T-helper 2 cell treated with Interferon-gamma antibody and Interleukin-4, amounts not matched to agents 5 μg/mL and 100 μg/mL, for 36 hours (primary cell): ENCODE results near the gene MYG1.
A peak's percentile ranks its signal among the peaks of the same experiment; 100 is the strongest.
"Not testable (repeated sequence)": the region's sequence is repeated elsewhere in the genome, so short reads cannot be mapped to it uniquely, and the experiment has no call there.

Experiments
- DNase-seq: peaks from one replicate; pipeline ENCODE4 v3.0.0; 2021; ENCODE audit warnings: low spot score
- H3K27ac Mint-ChIP-seq: one replicate; pipeline ENCODE4 v1.8.0; 2021; ENCODE audit warnings: mild to moderate bottlenecking, mixed read lengths
- H3K27me3 Mint-ChIP-seq: one replicate; pipeline ENCODE4 v1.8.0; 2021; ENCODE audit warnings: low read depth, mixed read lengths
- H3K36me3 Mint-ChIP-seq: one replicate; pipeline ENCODE4 v1.8.0; 2021; ENCODE audit warnings: low read depth, mixed read lengths
- H3K4me1 Mint-ChIP-seq: one replicate; pipeline ENCODE4 v1.8.0; 2021; ENCODE audit warnings: low read depth, mixed read lengths
- H3K4me3 Mint-ChIP-seq: one replicate; pipeline ENCODE4 v1.8.0; 2022; ENCODE audit warnings: mild to moderate bottlenecking, moderate library complexity, mixed read lengths
- H3K9me3 Mint-ChIP-seq: one replicate; pipeline ENCODE4 v1.8.0; 2021; ENCODE audit warnings: mixed read lengths

MYG1 gene

GRCh38 chr12:53295891-53296219 lies 3.6 kb upstream of the MYG1 start:
- Mint-ChIP-seq H3K4me1 (peaks cover 33% of the 10 kb centered on the region), H3K36me3 (peaks cover 59% of the 10 kb centered on the region), H3K27ac (peak overlapping the region; percentile 89)

GRCh38 chr12:53297106-53297505 lies 2.4 kb upstream of the MYG1 start:
- DNase-seq, H3K27me3 Mint-ChIP-seq, H3K9me3 Mint-ChIP-seq, H3K27ac Mint-ChIP-seq: not testable (repeated sequence)
- Mint-ChIP-seq H3K36me3 (peaks cover 58% of the 10 kb centered on the region), H3K4me3 (peak overlapping the region; percentile 97), H3K4me1 (peaks cover 40% of the 10 kb centered on the region)

More at GRCh38 chr12:53295891-53296219, 3.6 kb upstream of the MYG1 start:
- H3K4me3 Mint-ChIP-seq: peak overlapping the region; percentile 97
- no peaks in the 10 kb centered on the region for H3K27me3 Mint-ChIP-seq
- DNase-seq: no peak
- H3K9me3 Mint-ChIP-seq: no peaks in the 10 kb centered on the region

GRCh38 chr12:53298164-53298563 lies 1.3 kb upstream of the MYG1 start:
- H3K27me3 Mint-ChIP-seq: no peaks in the 10 kb centered on the region
- H3K27ac Mint-ChIP-seq: peak overlapping the region; percentile 56
- H3K4me1 Mint-ChIP-seq: peaks cover 47% of the 10 kb centered on the region
- H3K9me3 Mint-ChIP-seq: no peaks in the 10 kb centered on the region
- peak overlapping the region; percentile 16 for H3K4me3 Mint-ChIP-seq
- H3K36me3 Mint-ChIP-seq: peaks cover 56% of the 10 kb centered on the region
- DNase-seq: no peak

GRCh38 chr12:53299101-53299453 lies 418 bp upstream of the MYG1 start:
- Mint-ChIP-seq H3K9me3 (no peaks in the 10 kb centered on the region), H3K36me3 (peaks cover 53% of the 10 kb centered on the region), H3K4me1 (peaks cover 49% of the 10 kb centered on the region), H3K27me3 (no peaks in the 10 kb centered on the region), H3K27ac (peak overlapping the region; percentile 93), H3K4me3 (peak overlapping the region; percentile 98)
- DNase-seq: peak; percentile 63

GRCh38 chr12:53300187-53300586 lies 692 bp downstream of the MYG1 start:
- Mint-ChIP-seq H3K27me3 (no peaks in the 10 kb centered on the region), H3K9me3 (no peaks in the 10 kb centered on the region), H3K4me3 (peak overlapping the region; percentile 98), H3K4me1 (peaks cover 45% of the 10 kb centered on the region), H3K27ac (peak overlapping the region; percentile 93), H3K36me3 (peaks cover 50% of the 10 kb centered on the region)
- DNase-seq: no peak

- Mint-ChIP-seq H3K27me3 (no peaks in the 10 kb centered on the region), H3K4me3 (peak overlapping the region; percentile 39), H3K9me3 (no peaks in the 10 kb centered on the region), H3K4me1 (peaks cover 31% of the 10 kb centered on the region), H3K36me3 (peaks cover 52% of the 10 kb centered on the region), H3K27ac (no peak overlapping the region)
- no peak for DNase-seq
Observed at GRCh38 chr12:53302903-53303302, 3.4 kb downstream of the MYG1 start.

GRCh38 chr12:53306826-53307225 lies 7.3 kb downstream of the MYG1 start:
- DNase-seq: no peak
- Mint-ChIP-seq H3K27me3 (no peaks in the 10 kb centered on the region), H3K9me3 (no peaks in the 10 kb centered on the region), H3K36me3 (peaks cover 41% of the 10 kb centered on the region), H3K4me1 (peaks cover 9% of the 10 kb centered on the region), H3K4me3 (no peak overlapping the region), H3K27ac (no peak overlapping the region)

GRCh38 chr12:53308276-53308675 lies 8.8 kb downstream of the MYG1 start:
- Mint-ChIP-seq H3K36me3 (peaks cover 32% of the 10 kb centered on the region), H3K27me3 (no peaks in the 10 kb centered on the region), H3K4me1 (peaks cover 1% of the 10 kb centered on the region), H3K4me3 (no peak overlapping the region), H3K9me3 (no peaks in the 10 kb centered on the region), H3K27ac (no peak overlapping the region)
- DNase-seq: no peak

GRCh38 chr12:53313996-53314395 lies 14.5 kb downstream of the MYG1 start:
- Mint-ChIP-seq H3K4me3 (no peak overlapping the region), H3K36me3 (peaks cover 31% of the 10 kb centered on the region)

GRCh38 chr12:53320352-53321195 lies 21.1 kb downstream of the MYG1 start:
- Mint-ChIP-seq H3K4me1 (peaks cover 28% of the 10 kb centered on the region), H3K27me3 (no peaks in the 10 kb centered on the region), H3K4me3 (peak overlapping the region; percentile 91), H3K27ac (peak overlapping the region; percentile 93), H3K9me3 (no peaks in the 10 kb centered on the region), H3K36me3 (peaks cover 16% of the 10 kb centered on the region)
- DNase-seq: no peak

More at GRCh38 chr12:53313996-53314395, 14.5 kb downstream of the MYG1 start:
- H3K27me3 Mint-ChIP-seq: no peaks in the 10 kb centered on the region
- H3K4me1 Mint-ChIP-seq: no peaks in the 10 kb centered on the region
- DNase-seq: no peak
- no peak overlapping the region for H3K27ac Mint-ChIP-seq
- no peaks in the 10 kb centered on the region for H3K9me3 Mint-ChIP-seq

GRCh38 chr12:53324113-53324778 lies 24.8 kb downstream of the MYG1 start:
- Mint-ChIP-seq H3K9me3 (no peaks in the 10 kb centered on the region), H3K27ac (peak overlapping the region; percentile 96), H3K27me3 (peaks cover under 1% of the 10 kb centered on the region), H3K4me3 (peak overlapping the region; percentile 91), H3K36me3 (peaks cover 3% of the 10 kb centered on the region), H3K4me1 (peaks cover 30% of the 10 kb centered on the region)
- DNase-seq: peak; percentile 60

GRCh38 chr12:53324779-53325510 lies 25.4 kb downstream of the MYG1 start:
- DNase-seq: peak; percentile 93
- Mint-ChIP-seq H3K36me3 (peaks cover 3% of the 10 kb centered on the region), H3K4me1 (peaks cover 30% of the 10 kb centered on the region), H3K4me3 (peak overlapping the region; percentile 91), H3K9me3 (no peaks in the 10 kb centered on the region), H3K27ac (peak overlapping the region; percentile 96), H3K27me3 (peaks cover 2% of the 10 kb centered on the region)

GRCh38 chr12:53325511-53326061 lies 26.1 kb downstream of the MYG1 start:
- peaks cover 3% of the 10 kb centered on the region for H3K36me3 Mint-ChIP-seq
- H3K4me1 Mint-ChIP-seq: peaks cover 25% of the 10 kb centered on the region
- DNase-seq: peak; percentile 15
- H3K27me3 Mint-ChIP-seq: peaks cover 5% of the 10 kb centered on the region
- H3K9me3 Mint-ChIP-seq: no peaks in the 10 kb centered on the region
- peak overlapping the region; percentile 65 for H3K27ac Mint-ChIP-seq
- H3K4me3 Mint-ChIP-seq: peak overlapping the region; percentile 63
